ENCODE measurements around the gene ANTXR2.

The ANTXR2 gene

DNA sequence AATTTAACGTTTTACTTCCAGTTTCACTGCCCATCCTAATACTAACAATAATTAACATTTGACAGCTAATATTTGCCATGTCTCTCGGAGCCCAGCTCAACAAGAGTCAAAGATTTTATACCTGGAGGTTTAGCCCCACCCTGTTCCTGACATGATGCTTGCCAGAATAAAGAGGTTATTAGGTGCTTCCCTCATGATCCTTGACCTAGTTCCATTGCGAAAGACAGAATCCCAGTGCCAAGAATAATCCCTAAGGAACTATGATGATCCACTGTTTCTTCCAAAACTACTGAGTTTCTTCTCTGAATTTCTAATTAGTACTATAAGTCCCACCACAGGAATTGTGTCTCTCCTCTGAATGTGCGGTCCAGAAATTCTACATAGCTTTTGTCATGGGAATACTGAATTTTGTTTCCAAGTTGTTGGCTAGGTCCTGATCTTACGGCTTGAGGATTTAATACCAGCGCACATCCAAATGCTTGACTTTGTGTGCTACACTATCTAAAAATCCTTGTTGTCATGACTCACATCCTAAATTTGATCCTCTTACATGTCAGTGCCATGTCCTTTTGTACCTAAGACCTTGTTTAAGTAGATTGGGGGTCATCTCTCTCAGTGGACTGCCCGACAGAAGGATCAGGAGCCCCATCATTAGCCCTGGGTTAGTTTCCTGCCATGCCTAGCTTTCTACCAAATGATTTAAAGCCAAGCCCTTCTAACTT is 23.1 kb downstream of the ANTXR2 start:
- Histone ChIP-seq H3K9ac (no peak overlapping the region), H3K4me3 (IDR thresholded peaks at IDR 0.05; ENCODE audit: insufficient read depth, low read depth, low read length) (no peak overlapping the region), H3K4me2 (no peak overlapping the region), H3K79me2 (ENCODE audit: insufficient read depth, low read depth) (no peaks in the 10 kb centered on the region), H2AFZ (ENCODE audit: low read depth) (no peak overlapping the region), H4K20me1 (ENCODE audit: insufficient read depth) (no peaks in the 10 kb centered on the region), H3K27ac (no peak overlapping the region), H3K27me3 (ENCODE audit: insufficient read depth, low read depth) (no peaks in the 10 kb centered on the region), H3K4me1 (ENCODE audit: low read depth, poor library complexity, severe bottlenecking) (peaks cover 23% of the 10 kb centered on the region), H3K36me3 (ENCODE audit: insufficient read depth) (no peaks in the 10 kb centered on the region)
- TF ChIP-seq, protein P1, sequence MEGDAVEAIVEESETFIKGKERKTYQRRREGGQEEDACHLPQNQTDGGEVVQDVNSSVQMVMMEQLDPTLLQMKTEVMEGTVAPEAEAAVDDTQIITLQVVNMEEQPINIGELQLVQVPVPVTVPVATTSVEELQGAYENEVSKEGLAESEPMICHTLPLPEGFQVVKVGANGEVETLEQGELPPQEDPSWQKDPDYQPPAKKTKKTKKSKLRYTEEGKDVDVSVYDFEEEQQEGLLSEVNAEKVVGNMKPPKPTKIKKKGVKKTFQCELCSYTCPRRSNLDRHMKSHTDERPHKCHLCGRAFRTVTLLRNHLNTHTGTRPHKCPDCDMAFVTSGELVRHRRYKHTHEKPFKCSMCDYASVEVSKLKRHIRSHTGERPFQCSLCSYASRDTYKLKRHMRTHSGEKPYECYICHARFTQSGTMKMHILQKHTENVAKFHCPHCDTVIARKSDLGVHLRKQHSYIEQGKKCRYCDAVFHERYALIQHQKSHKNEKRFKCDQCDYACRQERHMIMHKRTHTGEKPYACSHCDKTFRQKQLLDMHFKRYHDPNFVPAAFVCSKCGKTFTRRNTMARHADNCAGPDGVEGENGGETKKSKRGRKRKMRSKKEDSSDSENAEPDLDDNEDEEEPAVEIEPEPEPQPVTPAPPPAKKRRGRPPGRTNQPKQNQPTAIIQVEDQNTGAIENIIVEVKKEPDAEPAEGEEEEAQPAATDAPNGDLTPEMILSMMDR (conservative IDR thresholded peaks at IDR 0.05; ENCODE audit: low read depth, low read length), result no peak

DNA sequence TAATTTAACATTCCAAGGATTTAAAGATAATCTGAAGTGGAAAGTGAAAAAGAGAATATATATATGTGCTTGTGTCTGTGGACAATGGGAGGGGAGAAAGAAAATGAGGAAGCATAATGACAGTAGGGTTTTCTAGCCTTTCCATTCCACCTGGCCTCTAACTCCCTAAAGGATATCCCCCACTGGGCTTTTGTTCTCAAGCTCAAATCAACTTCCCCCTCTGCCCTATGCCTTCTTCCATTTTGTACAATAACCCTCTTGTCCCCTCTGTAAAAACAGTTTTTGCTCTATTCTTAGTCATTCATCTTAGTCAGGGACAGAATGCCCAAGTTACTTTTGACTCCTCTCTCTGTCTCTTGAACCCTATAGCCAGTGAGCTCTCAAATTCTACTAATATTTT is 23.6 kb downstream of the ANTXR2 start:
- H3K27ac ChIP-seq, result no peak overlapping the region
- H3K4me1 ChIP-seq (ENCODE audit: low read depth, poor library complexity, severe bottlenecking), result peaks cover 23% of the 10 kb centered on the region
- H3K79me2 ChIP-seq (ENCODE audit: insufficient read depth, low read depth), result no peaks in the 10 kb centered on the region
- no peak overlapping the region for H3K4me3 ChIP-seq (IDR thresholded peaks at IDR 0.05; ENCODE audit: insufficient read depth, low read depth, low read length)
- no peak overlapping the region for H2AFZ ChIP-seq (ENCODE audit: low read depth)
- no peak overlapping the region for H3K4me2 ChIP-seq
- no peaks in the 10 kb centered on the region for H4K20me1 ChIP-seq (ENCODE audit: insufficient read depth)
- no peaks in the 10 kb centered on the region for H3K36me3 ChIP-seq (ENCODE audit: insufficient read depth)
- H3K27me3 ChIP-seq (ENCODE audit: insufficient read depth, low read depth), result no peaks in the 10 kb centered on the region
- TF ChIP-seq, protein P1 (conservative IDR thresholded peaks at IDR 0.05; ENCODE audit: low read depth, low read length), result no peak
- H3K9ac ChIP-seq, result no peak overlapping the region

DNA sequence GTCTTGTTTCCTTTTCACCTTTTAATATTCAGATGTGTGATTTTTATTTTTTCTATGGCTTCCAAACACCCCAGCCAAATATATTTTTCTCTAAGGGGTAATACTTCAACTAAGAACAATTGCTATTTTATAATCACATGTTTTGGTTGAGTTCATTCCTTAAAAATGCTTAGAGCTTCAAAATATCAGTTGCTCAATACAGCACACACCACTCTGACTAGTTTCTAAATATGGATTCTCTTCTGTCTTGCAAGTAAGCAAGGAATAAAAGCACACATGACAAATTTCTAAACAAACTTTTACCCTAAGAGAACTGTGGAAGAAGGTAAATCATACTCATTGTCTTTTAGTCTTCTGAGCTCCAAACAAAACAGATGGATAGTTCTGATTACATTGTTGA is 27.2 kb downstream of the ANTXR2 start:
- H3K9ac ChIP-seq, result no peak overlapping the region
- H3K27ac ChIP-seq, result no peak overlapping the region
- no peak overlapping the region for H3K4me2 ChIP-seq
- H2AFZ ChIP-seq (ENCODE audit: low read depth), result peak overlapping the region; percentile 0; the same call in 1 of the 2 replicates
- H3K27me3 ChIP-seq (ENCODE audit: insufficient read depth, low read depth), result no peaks in the 10 kb centered on the region
- TF ChIP-seq, protein P1 (conservative IDR thresholded peaks at IDR 0.05; ENCODE audit: low read depth, low read length), result no peak
- H3K4me1 ChIP-seq (ENCODE audit: low read depth, poor library complexity, severe bottlenecking), result peaks cover 11% of the 10 kb centered on the region
- H4K20me1 ChIP-seq (ENCODE audit: insufficient read depth), result no peaks in the 10 kb centered on the region
- no peaks in the 10 kb centered on the region for H3K36me3 ChIP-seq (ENCODE audit: insufficient read depth)
- no peaks in the 10 kb centered on the region for H3K79me2 ChIP-seq (ENCODE audit: insufficient read depth, low read depth)
- H3K4me3 ChIP-seq (IDR thresholded peaks at IDR 0.05; ENCODE audit: insufficient read depth, low read depth, low read length), result no peak overlapping the region

DNA sequence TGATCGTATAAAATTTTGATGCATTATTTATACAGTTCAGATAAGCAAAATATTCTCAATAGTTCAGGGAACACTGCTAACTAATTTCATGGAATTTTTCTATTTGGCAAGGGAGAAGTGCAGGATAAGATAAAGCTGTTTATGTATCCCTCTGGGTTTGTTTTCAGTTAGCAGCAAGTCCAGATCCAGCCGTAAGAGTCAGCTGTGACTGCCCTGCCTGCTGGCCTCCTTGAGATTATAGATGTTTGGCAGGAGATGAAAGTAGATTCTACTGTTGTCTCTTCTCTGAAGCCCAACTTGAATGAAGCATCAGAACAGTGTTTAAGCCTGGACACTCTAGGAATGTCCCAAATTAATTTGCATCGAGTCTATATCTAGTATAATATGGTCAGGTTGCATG is 29.5 kb downstream of the ANTXR2 start:
- H3K4me1 ChIP-seq (ENCODE audit: low read depth, poor library complexity, severe bottlenecking), result peaks cover 11% of the 10 kb centered on the region
- no peak overlapping the region for H2AFZ ChIP-seq (ENCODE audit: low read depth)
- TF ChIP-seq, protein P1 (conservative IDR thresholded peaks at IDR 0.05; ENCODE audit: low read depth, low read length), result no peak
- no peak overlapping the region for H3K4me3 ChIP-seq (IDR thresholded peaks at IDR 0.05; ENCODE audit: insufficient read depth, low read depth, low read length)
- no peaks in the 10 kb centered on the region for H3K36me3 ChIP-seq (ENCODE audit: insufficient read depth)
- no peaks in the 10 kb centered on the region for H3K27me3 ChIP-seq (ENCODE audit: insufficient read depth, low read depth)
- no peak overlapping the region for H3K27ac ChIP-seq
- H3K79me2 ChIP-seq (ENCODE audit: insufficient read depth, low read depth), result no peaks in the 10 kb centered on the region
- H3K9ac ChIP-seq, result no peak overlapping the region
- H4K20me1 ChIP-seq (ENCODE audit: insufficient read depth), result no peaks in the 10 kb centered on the region
- H3K4me2 ChIP-seq, result no peak overlapping the region

Data from KMS-11 (cell line).